ENCODE data around the gene DNM2. TPM values are rescaled to one million over a fixed set of nuclear protein-coding genes. Genes with fewer than 3 reads are reported as not detected.

Gene DNM2
- total and polyA plus RNA-seq, 2 of the 13 experiments (the other 11 are each of a cell fraction or from before 2014, with no cell fraction given): 41.7 to 59.8 TPM

- no peak overlapping the region for H2AFZ ChIP-seq (ENCODE audit: low read length)
- H3K4me1 ChIP-seq (ENCODE audit: insufficient read depth, low read length): peaks cover 71% of the 10 kb centered on the region
- no peak overlapping the region for H3K27ac ChIP-seq (ENCODE audit: extremely low read length, insufficient read depth, low read length)
- FAIRE-seq (no peak), DNase-seq (ENCODE audit: low spot score) (no peak), ATAC-seq (no peak)
- BruUV-seq (replicated peaks): no TSS peak
- H3K4me3 ChIP-seq (replicated peaks in 1 of 3; ENCODE audit: insufficient read depth in 1 of 3, low read depth in 2 of 3, low read length in 3 of 3): no peak overlapping the region
- no peaks in the 10 kb centered on the region for H3K9me3 ChIP-seq (ENCODE audit: low read length)
- in situ Hi-C loops (cut with HindIII; ENCODE audit: extremely low pct_ligation_motif_present, low pct_unique_long_range_greater_than_20kb) (no loop called here), intact Hi-C loops (cut with micrococcal nuclease; ENCODE audit: unreplicated experiment) (loop anchor here (10.0 kb wide), 1 partner anchor 51 kb away; the partner anchor contains the start of genes TIMM29 and YIPF2)
- 76% methylated on average over 1 of the region's 1 CpG for WGBS (ENCODE audit: low lambda C conversion rate)
- peak overlapping the region; percentile 27; the same call in 1 of the 2 replicates for H3K4me2 ChIP-seq (ENCODE audit: low read depth, low read length)
- POLR2A ChIA-PET: interaction anchor here (0.6 kb wide), 1 partner anchor 330 kb away, joined by 3 read pairs; no protein-coding TSS in a partner anchor
- TF ChIP-seq KLF15 (CRISPR knock-in tag; IDR thresholded peaks at IDR 0.05; ENCODE audit: borderline replicate concordance) (no peak), ZNF460 (CRISPR knock-in tag; IDR thresholded peaks at IDR 0.05; ENCODE audit: borderline replicate concordance) (peak; percentile 34; the same call in 1 of the 2 replicates)
- no peaks in the 10 kb centered on the region for H4K20me1 ChIP-seq (ENCODE audit: insufficient read depth, low read length)
- CTCF ChIA-PET (ENCODE audit: low intra/inter-chr PET ratio, low total read pairs): no interaction called here
- H3K9ac ChIP-seq (ENCODE audit: insufficient read depth, low read depth, low read length): no peak overlapping the region
- peaks cover 0 to 2% of the 10 kb centered on the region in 2 experiments; a peak in 1 of 5 replicates for H3K36me3 ChIP-seq (replicated peaks in 1 of 2; ENCODE audit: control insufficient read depth in 1 of 2, insufficient read depth in 2 of 2, low read length in 2 of 2)
- peaks cover 56% of the 10 kb centered on the region for H3K79me2 ChIP-seq (ENCODE audit: insufficient read depth, low read length)
- no peaks in the 10 kb centered on the region for H3K27me3 ChIP-seq (ENCODE audit: control insufficient read depth in 1 of 2, insufficient read depth in 2 of 2, low read length in 2 of 2)
These were observed 156.1 kb downstream of the DNM2 start for GRCh38 chr19:10874024-10874423.

- no peak overlapping the region for H3K4me3 ChIP-seq (replicated peaks in 1 of 3; ENCODE audit: insufficient read depth in 1 of 3, low read depth in 2 of 3, low read length in 3 of 3)
- ATAC-seq (no peak), FAIRE-seq (no peak), DNase-seq (ENCODE audit: low spot score) (no peak)
- peaks cover 83% of the 10 kb centered on the region for H3K4me1 ChIP-seq (ENCODE audit: insufficient read depth, low read length)
- no peak overlapping the region for H3K9ac ChIP-seq (ENCODE audit: insufficient read depth, low read depth, low read length)
- intact Hi-C loops (cut with micrococcal nuclease; ENCODE audit: unreplicated experiment): loop anchor here (10.0 kb wide), 1 partner anchor 48 kb away; the partner anchor contains the start of genes TIMM29 and YIPF2
- peak overlapping the region; percentile 39 for H3K27ac ChIP-seq (ENCODE audit: extremely low read length, insufficient read depth, low read length)
- no peak for TF ChIP-seq ZBTB14 (CRISPR knock-in tag; IDR thresholded peaks at IDR 0.05)
- peak; percentile 27; the same call in 1 of the 2 replicates for TF ChIP-seq ZNF687 (CRISPR knock-in tag; IDR thresholded peaks at IDR 0.05)
- no peaks in the 10 kb centered on the region for H3K27me3 ChIP-seq (ENCODE audit: control insufficient read depth in 1 of 2, insufficient read depth in 2 of 2, low read length in 2 of 2)
- no peak overlapping the region for H2AFZ ChIP-seq (ENCODE audit: low read length)
- H3K79me2 ChIP-seq (ENCODE audit: insufficient read depth, low read length): peaks cover 82% of the 10 kb centered on the region
- POLR2A ChIA-PET: interaction anchor here (1.2 kb wide), 1 partner anchor 41 kb away, joined by 4 read pairs; the partner anchor contains the start of gene TMED1
- peaks cover 0 to 6% of the 10 kb centered on the region in 2 experiments; a peak in 2 of 5 replicates for H3K36me3 ChIP-seq (replicated peaks in 1 of 2; ENCODE audit: control insufficient read depth in 1 of 2, insufficient read depth in 2 of 2, low read length in 2 of 2)
- BruUV-seq (replicated peaks): no TSS peak
- H4K20me1 ChIP-seq (ENCODE audit: insufficient read depth, low read length): no peaks in the 10 kb centered on the region
- 94% methylated on average over 8 of the region's 10 CpGs for WGBS (ENCODE audit: low lambda C conversion rate)
- in situ Hi-C loops (cut with HindIII; ENCODE audit: extremely low pct_ligation_motif_present, low pct_unique_long_range_greater_than_20kb): no loop called here
- no peaks in the 10 kb centered on the region for H3K9me3 ChIP-seq (ENCODE audit: low read length)
- H3K4me2 ChIP-seq (ENCODE audit: low read depth, low read length): no peak overlapping the region; the same call in 1 of the 2 replicates
- CTCF ChIA-PET (ENCODE audit: low intra/inter-chr PET ratio, low total read pairs): no interaction called here
These were observed 158.8 kb downstream of the DNM2 start for GRCh38 chr19:10876459-10877240.

All from HepG2 (cell line).